IMR-90 (cell line): ENCODE results near the gene XKR3. TPM values are rescaled to one million over a fixed set of nuclear protein-coding genes. Genes with fewer than 3 reads are reported as not detected.

Source experiments
- ATAC-seq: fragments of 200-7000 bp; cut with Tn5 transposase; 2 replicates; pipeline ENCODE4 v1.9.1; 2020; ENCODE audit warnings: low read depth, mild to moderate bottlenecking, moderate library complexity
- BruUV-seq: library from RNA; stranded (reverse); fragments of 400-500 nt; replicated peaks from 2 replicates; lab custom pipeline; 2021; lab: Mats Ljungman, UMichigan
- CTCF ChIA-PET: fragments of 300-600 bp; formaldehyde crosslinking; extraction: SDS; loops from one replicate; lab custom pipeline; 2021; ENCODE audit warnings: antibody characterized with exemption; lab: Yijun Ruan, JAX
- POLR2A ChIA-PET: fragments of 300-600 bp; sonication (Branson Sonifier 250); formaldehyde crosslinking; loops from one replicate; lab custom pipeline; 2022; ENCODE audit warnings: antibody characterized with exemption; ENCODE audit not compliant: unreplicated experiment; lab: Charles Lee
- DNase-seq: peaks from one replicate; pipeline ENCODE4 v3.0.0; 2013
- H2AFZ ChIP-seq: replicated peaks from 2 replicates; pipeline ENCODE3; 2013; ENCODE audit warnings: low read length, mild to moderate bottlenecking; ENCODE audit not compliant: poor library complexity
- H2AK5ac ChIP-seq: 2 replicates; pipeline ENCODE4 v1.6.1; 2013; ENCODE audit warnings: low read depth, low read length, inconsistent platforms
- H2AK9ac ChIP-seq: replicated peaks from 2 replicates; pipeline ENCODE3; 2013; ENCODE audit warnings: mild to moderate bottlenecking, low read depth, low read length, moderate library complexity; ENCODE audit not compliant: poor library complexity
- H2BK120ac ChIP-seq: 2 replicates; pipeline ENCODE4 v1.6.1; 2013; ENCODE audit warnings: low read depth, low read length, inconsistent platforms
- H2BK15ac ChIP-seq: 3 replicates; pipeline ENCODE4 v1.6.1; 2013; ENCODE audit warnings: low read depth, low read length, inconsistent platforms
- H2BK20ac ChIP-seq: 2 replicates; pipeline ENCODE4 v1.6.1; 2013; ENCODE audit warnings: low read depth, mild to moderate bottlenecking, inconsistent platforms, low read length, moderate library complexity
- H2BK5ac ChIP-seq: 2 replicates; pipeline ENCODE4 v1.6.1; 2013; ENCODE audit warnings: mild to moderate bottlenecking, low read depth, low read length, inconsistent platforms; ENCODE audit not compliant: poor library complexity, severe bottlenecking
- H3K14ac ChIP-seq: replicated peaks from 2 replicates; pipeline ENCODE4 v1.6.1; 2013; ENCODE audit warnings: low read depth, low read length, inconsistent platforms
- H3K18ac ChIP-seq: 2 replicates; pipeline ENCODE4 v1.6.1; 2013; ENCODE audit warnings: low read depth, low read length, control low read depth
- H3K23ac ChIP-seq: 2 replicates; pipeline ENCODE4 v1.6.1; 2013; ENCODE audit warnings: low read depth, low read length, inconsistent platforms
- H3K27ac ChIP-seq: 2 replicates; pipeline ENCODE4 v1.5.1; 2013; ENCODE audit warnings: mild to moderate bottlenecking, control low read depth, low read length; ENCODE audit not compliant: insufficient read depth
- H3K27me3 ChIP-seq: 2 replicates; pipeline ENCODE4 v1.6.1; 2013; ENCODE audit warnings: low read length; ENCODE audit not compliant: control insufficient read depth, insufficient read depth
- H3K36me3 ChIP-seq: 2 replicates; pipeline ENCODE4 v1.6.1; 2013; ENCODE audit warnings: low read length, mixed read lengths; ENCODE audit not compliant: control insufficient read depth, insufficient read depth
- H3K4ac ChIP-seq: 2 replicates; pipeline ENCODE4 v1.6.1; 2013; ENCODE audit warnings: low read depth, low read length, inconsistent platforms
- H3K4me1 ChIP-seq: 2 replicates; pipeline ENCODE4 v1.6.1; 2013; ENCODE audit warnings: low read length, mixed read lengths; ENCODE audit not compliant: control insufficient read depth, insufficient read depth
- H3K4me2 ChIP-seq: 2 replicates; pipeline ENCODE4 v1.6.1; 2013; ENCODE audit warnings: low read depth, mild to moderate bottlenecking, control low read depth, low read length, moderate library complexity
- H3K4me3 ChIP-seq: 2 replicates; pipeline ENCODE4 v1.5.1; 2013; ENCODE audit warnings: low read depth, mild to moderate bottlenecking, control low read depth, low read length, moderate library complexity; ENCODE audit not compliant: insufficient read depth
- H3K56ac ChIP-seq: 2 replicates; pipeline ENCODE4 v1.6.1; 2013; ENCODE audit warnings: low read length, inconsistent platforms; ENCODE audit not compliant: insufficient read depth; ENCODE audit errors: extremely low read depth
- H3K79me1 ChIP-seq, 2 experiments: 2 replicates each; pipeline ENCODE4 v1.6.1; 2013; ENCODE audit warnings: low read length in 2 of 2, inconsistent platforms in 1 of 2, low read depth in 1 of 2
- H3K9ac ChIP-seq: 2 replicates; pipeline ENCODE4 v1.6.1; 2013; ENCODE audit warnings: low read depth, low read length, control low read depth
- H3K9me1 ChIP-seq: 2 replicates; pipeline ENCODE4 v1.6.1; 2013; ENCODE audit warnings: low read length, inconsistent platforms; ENCODE audit not compliant: insufficient read depth
- H3K9me3 ChIP-seq: 2 replicates; pipeline ENCODE4 v1.6.1; 2013; ENCODE audit warnings: low read length; ENCODE audit not compliant: control insufficient read depth, insufficient read depth
- H4K20me1 ChIP-seq: 2 replicates; pipeline ENCODE4 v1.6.1; 2013; ENCODE audit warnings: low read length, inconsistent platforms; ENCODE audit not compliant: insufficient read depth
- H4K5ac ChIP-seq: 2 replicates; pipeline ENCODE4 v1.6.1; 2013; ENCODE audit warnings: mild to moderate bottlenecking, low read depth, low read length, control low read depth
- H4K8ac ChIP-seq, 2 experiments: 2 replicates each; pipeline ENCODE4 v1.6.1; 2013; ENCODE audit warnings: low read depth in 2 of 2, low read length in 2 of 2, control low read depth in 1 of 2, inconsistent platforms in 1 of 2
- H4K91ac ChIP-seq: 2 replicates; pipeline ENCODE4 v1.6.1; 2013; ENCODE audit warnings: low read depth, low read length, inconsistent platforms; ENCODE audit not compliant: insufficient read depth
- BHLHE40 ChIP-seq: fragments of 150-350 bp; IDR thresholded peaks from 2 replicates; pipeline ENCODE4 v1.6.1; 2016; ENCODE audit warnings: mild to moderate bottlenecking, low read depth, low read length
- CEBPB ChIP-seq: IDR thresholded peaks from 2 replicates; pipeline ENCODE4 v1.6.1; 2012; ENCODE audit warnings: low read depth, low read length, improper control_type of control experiment
- CHD1 ChIP-seq: IDR thresholded peaks from 2 replicates; pipeline ENCODE4 v1.6.1; 2012; ENCODE audit warnings: low read depth, low read length, improper control_type of control experiment
- FOS ChIP-seq: fragments of 150-350 bp; IDR thresholded peaks from 2 replicates; pipeline ENCODE4 v1.6.1; 2016; ENCODE audit warnings: low read depth, low read length
- MAZ ChIP-seq: IDR thresholded peaks from 2 replicates; pipeline ENCODE4 v1.6.1; 2012; ENCODE audit warnings: low read depth, mild to moderate bottlenecking, low read length, improper control_type of control experiment, moderate library complexity, borderline replicate concordance
- MXI1 ChIP-seq: IDR thresholded peaks from 2 replicates; pipeline ENCODE4 v1.6.1; 2012; ENCODE audit warnings: low read depth, mild to moderate bottlenecking, low read length, moderate library complexity, borderline replicate concordance
- NFE2L2 ChIP-seq: fragments of 150-350 bp; IDR thresholded peaks from 2 replicates; pipeline ENCODE4 v1.6.1; 2016; ENCODE audit warnings: low read depth, mild to moderate bottlenecking, low read length
- POLR2A ChIP-seq: IDR thresholded peaks from 2 replicates; pipeline ENCODE4 v1.6.1; 2012; ENCODE audit warnings: mild to moderate bottlenecking, low read depth, low read length
- RAD21 ChIP-seq: IDR thresholded peaks from 2 replicates; pipeline ENCODE4 v1.6.1; 2012; ENCODE audit warnings: low read length, improper control_type of control experiment
- RFX5 ChIP-seq: IDR thresholded peaks from 2 replicates; pipeline ENCODE4 v1.8.0; 2012; ENCODE audit warnings: low read depth, mild to moderate bottlenecking, low read length, moderate library complexity
- SMC3 ChIP-seq: fragments of 150-350 bp; IDR thresholded peaks from 2 replicates; pipeline ENCODE4 v1.6.1; 2016; ENCODE audit warnings: low read depth, mild to moderate bottlenecking, antibody characterized with exemption, low read length, moderate library complexity
- USF2 ChIP-seq: fragments of 150-350 bp; IDR thresholded peaks from 2 replicates; pipeline ENCODE4 v1.6.1; 2017; ENCODE audit warnings: mild to moderate bottlenecking, antibody characterized with exemption, low read length, low read depth
- whole genome bisulfite sequencing, 2 experiments: methylation state at CpG; one replicate each; pipeline versions ENCODE4 v1.1.5 to v1.1.7; 2013; ENCODE audit warnings: missing lambda C conversion rate in 2 of 2; ENCODE audit not compliant: insufficient read length in 1 of 2; ENCODE audit errors: extremely low coverage in 2 of 2; 5-methylcytosine and 5-hydroxymethylcytosine counted together
- dilution Hi-C: fragments of 300-500 bp; cut with HindIII; formaldehyde crosslinking; loops from one replicate; pipeline ENCODE4 v1.14.3; 2018; ENCODE audit warnings: low sequenced_read_pairs; ENCODE audit not compliant: unreplicated experiment
- in situ Hi-C: fragments of 300-500 bp; cut with MboI; formaldehyde crosslinking; loops from 3 replicates; pipeline ENCODE4 v1.14.3; 2019; ENCODE audit warnings: low sequenced_read_pairs, inconsistent platforms, mixed read lengths
- intact Hi-C: fragments of 100-400 bp; cut with micrococcal nuclease; formaldehyde crosslinking; loops from 2 replicates; pipeline ENCODE4 v1.10.0; 2022
- polyA plus RNA-seq, 3 experiments: library from polyadenylated mRNA; depleted of rRNA; stranded (reverse); fragments of >200 nt; gene quantifications; 2 replicates each; pipeline ENCODE4 v1.2.3, GENCODE V29; 2012; ENCODE audit warnings: low replicate concordance in 1 of 3
- total RNA-seq: library from RNA; depleted of rRNA; stranded (reverse); fragments of >200 nt; gene quantifications from 2 replicates; pipeline ENCODE4 v1.2.3, GENCODE V29; 2012
- TF ChIP-seq, protein P1 (sequence below): conservative IDR thresholded peaks from 2 replicates; pipeline ENCODE4 v1.5.1; 2012; ENCODE audit warnings: mild to moderate bottlenecking, low read depth, low read length, improper control_type of control experiment
- TF ChIP-seq, protein P2 (sequence below): fragments of 150-350 bp; IDR thresholded peaks from 2 replicates; pipeline ENCODE4 v1.6.1; 2016; ENCODE audit warnings: low read depth, mild to moderate bottlenecking, low read length, moderate library complexity, borderline replicate concordance

Gene XKR3
- total and polyA plus RNA-seq, 2 of the 4 experiments (the other 2 are of a cell fraction): not detected

- H3K27me3 ChIP-seq: no peaks in the 10 kb centered on the region
- WGBS, 2 experiments: 20% methylated on average over 1 of the region's 4 CpGs; no CpG with 5 or more reads in 1 of the 2 experiments
- H3K9me3 ChIP-seq: peaks cover 5% of the 10 kb centered on the region
- no peak for ATAC-seq
- no peak overlapping the region for H2AK5ac ChIP-seq
- H3K56ac ChIP-seq: no peak overlapping the region
- ChIA-PET CTCF (no interaction called here), POLR2A (no interaction called here)
- H3K9me1 ChIP-seq: no peaks in the 10 kb centered on the region
- no peak overlapping the region for H2BK120ac ChIP-seq
- H3K27ac ChIP-seq: no peak overlapping the region
- dilution Hi-C loops (no loop called here), in situ Hi-C loops (no loop called here), intact Hi-C loops (no loop called here)
- H3K14ac ChIP-seq: no peak overlapping the region
- H3K4me3 ChIP-seq: no peak overlapping the region
- no peak overlapping the region for H2AK9ac ChIP-seq
- H3K23ac ChIP-seq: no peak overlapping the region
- H3K4me1 ChIP-seq: no peaks in the 10 kb centered on the region
- no peak overlapping the region for H2BK5ac ChIP-seq
- no peak overlapping the region for H3K18ac ChIP-seq
- no peak overlapping the region for H2BK20ac ChIP-seq
- no peak overlapping the region for H4K8ac ChIP-seq
- H4K20me1 ChIP-seq: no peaks in the 10 kb centered on the region
- TF ChIP-seq POLR2A (no peak), MAZ (no peak), USF2 (no peak), CEBPB (no peak), RFX5 (no peak), BHLHE40 (no peak), NFE2L2 (no peak), RAD21 (no peak), SMC3 (no peak), CHD1 (no peak), MXI1 (no peak), FOS (no peak)
- TF ChIP-seq, protein P1, sequence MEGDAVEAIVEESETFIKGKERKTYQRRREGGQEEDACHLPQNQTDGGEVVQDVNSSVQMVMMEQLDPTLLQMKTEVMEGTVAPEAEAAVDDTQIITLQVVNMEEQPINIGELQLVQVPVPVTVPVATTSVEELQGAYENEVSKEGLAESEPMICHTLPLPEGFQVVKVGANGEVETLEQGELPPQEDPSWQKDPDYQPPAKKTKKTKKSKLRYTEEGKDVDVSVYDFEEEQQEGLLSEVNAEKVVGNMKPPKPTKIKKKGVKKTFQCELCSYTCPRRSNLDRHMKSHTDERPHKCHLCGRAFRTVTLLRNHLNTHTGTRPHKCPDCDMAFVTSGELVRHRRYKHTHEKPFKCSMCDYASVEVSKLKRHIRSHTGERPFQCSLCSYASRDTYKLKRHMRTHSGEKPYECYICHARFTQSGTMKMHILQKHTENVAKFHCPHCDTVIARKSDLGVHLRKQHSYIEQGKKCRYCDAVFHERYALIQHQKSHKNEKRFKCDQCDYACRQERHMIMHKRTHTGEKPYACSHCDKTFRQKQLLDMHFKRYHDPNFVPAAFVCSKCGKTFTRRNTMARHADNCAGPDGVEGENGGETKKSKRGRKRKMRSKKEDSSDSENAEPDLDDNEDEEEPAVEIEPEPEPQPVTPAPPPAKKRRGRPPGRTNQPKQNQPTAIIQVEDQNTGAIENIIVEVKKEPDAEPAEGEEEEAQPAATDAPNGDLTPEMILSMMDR: no peak
- TF ChIP-seq, protein P2, sequence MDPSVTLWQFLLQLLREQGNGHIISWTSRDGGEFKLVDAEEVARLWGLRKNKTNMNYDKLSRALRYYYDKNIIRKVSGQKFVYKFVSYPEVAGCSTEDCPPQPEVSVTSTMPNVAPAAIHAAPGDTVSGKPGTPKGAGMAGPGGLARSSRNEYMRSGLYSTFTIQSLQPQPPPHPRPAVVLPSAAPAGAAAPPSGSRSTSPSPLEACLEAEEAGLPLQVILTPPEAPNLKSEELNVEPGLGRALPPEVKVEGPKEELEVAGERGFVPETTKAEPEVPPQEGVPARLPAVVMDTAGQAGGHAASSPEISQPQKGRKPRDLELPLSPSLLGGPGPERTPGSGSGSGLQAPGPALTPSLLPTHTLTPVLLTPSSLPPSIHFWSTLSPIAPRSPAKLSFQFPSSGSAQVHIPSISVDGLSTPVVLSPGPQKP: no peak
- H3K4ac ChIP-seq: no peak overlapping the region
- no peak overlapping the region for H2AFZ ChIP-seq
- H3K9ac ChIP-seq: no peak overlapping the region
- DNase-seq: no peak
- no peak overlapping the region for H4K91ac ChIP-seq
- H3K4me2 ChIP-seq: no peak overlapping the region
- H4K5ac ChIP-seq: no peak overlapping the region
- no peaks in the 10 kb centered on the region for H3K79me1 ChIP-seq
- no peaks in the 10 kb centered on the region for H3K36me3 ChIP-seq
- H2BK15ac ChIP-seq: no peak overlapping the region
- BruUV-seq: no TSS peak
These were observed 14.9 kb downstream of the XKR3 start for GRCh38 chr22:16810188-16810802.
